HL-60/S4 treated with retinoic acid at 250 ng/mL for 4 days and 3 days (cell line): ENCODE results near the gene CDKN2AIP.

Experiments used
- in situ Hi-C: fragments of 300-500 bp; cut with MboI; formaldehyde crosslinking; loops from 2 replicates; pipeline ENCODE4 v1.7.0; 2022; ENCODE audit warnings: low sequenced_read_pairs

Gene CDKN2AIP, protein sequence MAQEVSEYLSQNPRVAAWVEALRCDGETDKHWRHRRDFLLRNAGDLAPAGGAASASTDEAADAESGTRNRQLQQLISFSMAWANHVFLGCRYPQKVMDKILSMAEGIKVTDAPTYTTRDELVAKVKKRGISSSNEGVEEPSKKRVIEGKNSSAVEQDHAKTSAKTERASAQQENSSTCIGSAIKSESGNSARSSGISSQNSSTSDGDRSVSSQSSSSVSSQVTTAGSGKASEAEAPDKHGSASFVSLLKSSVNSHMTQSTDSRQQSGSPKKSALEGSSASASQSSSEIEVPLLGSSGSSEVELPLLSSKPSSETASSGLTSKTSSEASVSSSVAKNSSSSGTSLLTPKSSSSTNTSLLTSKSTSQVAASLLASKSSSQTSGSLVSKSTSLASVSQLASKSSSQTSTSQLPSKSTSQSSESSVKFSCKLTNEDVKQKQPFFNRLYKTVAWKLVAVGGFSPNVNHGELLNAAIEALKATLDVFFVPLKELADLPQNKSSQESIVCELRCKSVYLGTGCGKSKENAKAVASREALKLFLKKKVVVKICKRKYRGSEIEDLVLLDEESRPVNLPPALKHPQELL

GRCh38 chr4:183444214-183445096 is at the start of gene CDKN2AIP:
TSS of gene CDKN2AIP (plus strand) at chr4:183444636. CDS start at chr4:183444798, 162 bp downstream.
- in situ Hi-C loops, result no loop called here

- in situ Hi-C loops, result no loop called here
These were observed 49.0 kb upstream of the CDKN2AIP start for GRCh38 chr4:183395395-183395794.

- in situ Hi-C loops, result no loop called here
These were observed 48.2 kb upstream of the CDKN2AIP start for GRCh38 chr4:183396227-183396637.

DNA sequence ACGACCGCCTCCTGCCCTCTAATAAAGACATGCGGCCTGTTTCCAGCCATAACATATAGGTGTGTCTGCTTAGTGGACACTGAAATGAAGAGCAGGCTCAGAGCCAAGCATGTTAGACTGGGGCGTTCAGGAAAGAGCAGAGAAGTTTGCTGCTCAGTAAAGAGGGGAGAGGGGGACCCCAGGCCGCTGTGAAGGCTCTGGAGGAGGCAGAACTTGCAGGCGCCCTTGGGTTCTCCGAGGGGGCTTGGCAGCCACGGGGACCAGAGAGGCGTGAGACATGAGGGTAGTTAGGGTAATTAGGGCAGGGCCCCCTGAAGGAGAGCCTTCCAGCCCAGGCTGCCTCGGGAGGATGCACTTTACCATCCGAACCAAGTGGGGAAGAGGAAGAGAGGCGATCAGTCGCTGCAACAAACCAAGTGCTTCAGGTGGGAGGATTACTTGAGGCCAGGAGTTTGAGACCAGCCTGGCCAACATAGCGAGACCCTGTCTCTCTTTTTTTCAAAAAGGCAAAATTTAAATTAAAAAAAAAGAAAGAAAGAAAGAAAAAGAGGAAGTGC is 46.6 kb upstream of the CDKN2AIP start:
- in situ Hi-C loops, result no loop called here

- in situ Hi-C loops, result no loop called here
These were observed 45.9 kb upstream of the CDKN2AIP start for GRCh38 chr4:183398298-183399125.

- in situ Hi-C loops, result no loop called here
These were observed 45.3 kb upstream of the CDKN2AIP start for GRCh38 chr4:183399126-183399522.

GRCh38 chr4:183399616-183400015 is 44.8 kb upstream of the CDKN2AIP start:
- in situ Hi-C loops, result loop anchor here (25.0 kb wide), 1 partner anchor 337 kb away; no protein-coding TSS in a partner anchor

- in situ Hi-C loops, result loop anchor here (25.0 kb wide), 1 partner anchor 338 kb away; no protein-coding TSS in a partner anchor
These were observed 44.4 kb upstream of the CDKN2AIP start for GRCh38 chr4:183400035-183400434.

- in situ Hi-C loops, result loop anchor here (25.0 kb wide), 1 partner anchor 339 kb away; no protein-coding TSS in a partner anchor
These were observed 43.0 kb upstream of the CDKN2AIP start for GRCh38 chr4:183401473-183401872.

DNA sequence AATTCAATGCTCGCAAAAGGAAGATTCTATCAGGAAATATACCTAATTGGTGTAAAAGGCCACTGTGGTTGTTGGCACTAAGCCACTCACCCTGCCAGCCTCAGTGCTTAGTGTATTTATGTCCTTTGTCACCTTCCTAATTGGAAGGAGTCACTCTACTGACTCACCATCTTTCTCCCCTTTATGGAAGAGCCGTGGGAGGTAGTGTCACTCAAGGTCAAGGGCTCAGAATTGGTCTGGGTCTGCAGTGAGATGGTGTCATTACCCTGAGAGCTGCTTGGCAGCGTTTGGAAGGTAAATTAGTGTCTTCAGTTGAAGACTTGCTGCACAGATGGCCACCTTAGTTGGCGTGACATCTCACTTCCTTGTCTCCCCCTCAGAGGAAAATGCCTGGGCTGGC is 41.7 kb upstream of the CDKN2AIP start:
- in situ Hi-C loops, result loop anchor here (25.0 kb wide), 1 partner anchor 340 kb away; no protein-coding TSS in a partner anchor

DNA sequence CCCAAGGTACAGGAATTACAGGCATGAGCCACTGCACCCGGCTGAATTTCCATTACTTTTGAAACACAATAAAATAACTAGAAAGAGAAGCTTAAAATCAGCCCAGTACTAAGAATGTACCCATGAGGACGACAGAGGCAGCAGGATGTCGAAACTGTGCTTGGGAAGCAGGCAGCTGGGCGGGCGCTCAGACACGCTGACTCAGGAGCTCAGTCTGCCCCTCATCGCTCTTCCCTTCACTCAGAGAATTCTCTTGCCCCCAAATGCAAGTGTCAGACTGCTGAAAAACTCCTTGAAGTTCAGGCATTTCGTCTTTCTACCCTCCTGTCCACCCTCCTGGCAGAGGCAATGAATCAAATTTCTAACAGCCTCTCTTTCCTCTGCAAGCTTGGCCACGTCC is 41.0 kb upstream of the CDKN2AIP start:
- in situ Hi-C loops, result loop anchor here (25.0 kb wide), 1 partner anchor 341 kb away; no protein-coding TSS in a partner anchor

DNA sequence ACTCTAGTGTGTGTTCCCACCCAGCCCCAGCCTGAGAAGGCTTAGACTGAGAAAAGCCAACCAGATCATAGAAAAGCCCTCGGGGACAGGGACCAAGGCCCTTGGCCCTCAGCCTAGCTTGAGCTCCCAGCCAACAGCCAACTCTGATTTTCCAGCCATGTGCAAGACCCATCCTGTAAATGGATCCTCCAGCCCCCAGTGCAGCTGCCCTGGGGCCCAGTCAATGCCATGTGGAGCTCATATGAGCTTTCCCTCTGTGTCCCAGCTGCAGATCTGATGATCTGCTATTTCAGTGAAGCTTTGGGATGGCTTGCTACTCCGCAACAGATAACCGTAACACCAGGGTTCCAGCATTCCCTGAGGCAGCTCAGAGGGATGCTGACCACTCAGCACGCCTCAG is 40.5 kb upstream of the CDKN2AIP start:
- in situ Hi-C loops, result loop anchor here (25.0 kb wide), 1 partner anchor 342 kb away; no protein-coding TSS in a partner anchor

DNA sequence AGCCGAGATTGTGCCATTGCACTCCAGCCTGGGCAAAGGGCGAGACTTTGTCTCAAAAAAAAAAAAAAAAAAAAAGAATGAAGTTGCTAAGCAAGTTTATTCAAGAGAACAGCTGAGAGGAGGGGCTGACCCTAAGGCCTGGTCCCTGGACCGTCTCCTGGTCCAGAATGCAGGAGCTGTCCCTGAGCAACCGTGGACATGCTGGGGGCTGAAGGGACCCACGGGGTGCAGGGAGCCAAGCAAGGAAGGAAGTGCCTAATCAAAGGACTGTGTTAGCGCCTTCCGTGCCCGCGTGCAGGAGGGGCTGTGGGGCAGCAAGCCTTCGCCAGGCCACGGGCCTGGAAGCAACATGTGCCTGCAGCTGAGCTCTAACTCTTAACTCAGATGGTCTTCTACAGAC is 39.1 kb upstream of the CDKN2AIP start:
- in situ Hi-C loops, result loop anchor here (25.0 kb wide), 1 partner anchor 343 kb away; no protein-coding TSS in a partner anchor

DNA sequence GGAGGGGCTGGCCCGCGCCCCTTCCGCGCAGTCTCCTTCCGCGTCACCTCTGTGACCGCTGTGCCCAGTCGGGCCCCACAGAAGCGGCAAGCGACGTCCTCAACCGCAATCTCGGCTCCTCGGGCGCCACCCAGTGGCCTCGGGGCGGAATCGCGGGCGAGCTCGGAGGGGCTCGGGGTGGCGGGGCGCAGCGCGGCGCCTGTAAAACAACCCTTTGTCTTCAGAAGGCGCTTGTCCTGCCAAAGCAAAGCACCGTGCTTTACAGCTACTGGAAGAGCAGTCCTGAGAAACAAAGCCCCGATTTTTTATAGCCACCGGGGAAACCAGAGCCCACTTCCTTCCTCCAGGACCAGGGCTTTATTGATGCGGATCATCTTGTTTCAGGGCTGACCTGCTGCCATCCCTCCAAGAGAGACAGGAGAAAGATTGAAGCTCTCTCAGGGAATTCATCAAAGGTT is 37.3 kb upstream of the CDKN2AIP start:
- in situ Hi-C loops, result loop anchor here (25.0 kb wide), 1 partner anchor 345 kb away; no protein-coding TSS in a partner anchor

GRCh38 chr4:183407635-183408464 is 36.6 kb upstream of the CDKN2AIP start:
- in situ Hi-C loops, result loop anchor here (25.0 kb wide), 1 partner anchor 346 kb away; no protein-coding TSS in a partner anchor

DNA sequence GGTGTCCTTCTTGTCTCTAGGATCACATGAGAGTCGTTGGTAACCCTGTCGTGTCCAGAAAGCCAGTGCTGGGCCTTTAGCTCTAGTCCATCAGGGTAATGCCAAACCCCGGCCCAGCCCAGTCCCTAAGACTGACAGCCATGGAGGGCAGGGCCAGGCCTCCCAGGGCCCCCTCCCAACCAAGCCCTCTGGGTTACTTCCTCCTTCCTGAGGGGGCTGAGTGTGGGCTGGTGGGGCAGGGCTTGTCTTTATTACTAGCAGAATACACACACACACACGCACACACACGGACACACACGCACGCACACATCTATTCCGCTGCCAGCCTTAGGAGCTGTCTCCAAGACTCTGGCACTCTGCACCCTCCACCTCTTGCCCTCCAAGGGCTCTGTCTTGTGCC is 35.6 kb upstream of the CDKN2AIP start:
- in situ Hi-C loops, result loop anchor here (25.0 kb wide), 1 partner anchor 346 kb away; no protein-coding TSS in a partner anchor

GRCh38 chr4:183409483-183409882 is 35.0 kb upstream of the CDKN2AIP start:
- in situ Hi-C loops, result loop anchor here (25.0 kb wide), 1 partner anchor 347 kb away; no protein-coding TSS in a partner anchor

GRCh38 chr4:183409934-183410333 is 34.5 kb upstream of the CDKN2AIP start:
- in situ Hi-C loops, result loop anchor here (25.0 kb wide), 1 partner anchor 348 kb away; no protein-coding TSS in a partner anchor
